Loucy (cell line): ENCODE results near the gene TOR4A.

Source experiments
- H2AFZ ChIP-seq: fragments of 200-600 bp; sonication (generic); 2 replicates; pipeline ENCODE4 v1.6.0; 2016; ENCODE audit warnings: antibody characterized with exemption, mild to moderate bottlenecking, low read length, moderate library complexity
- H3F3A ChIP-seq: fragments of 200-600 bp; 2 replicates; pipeline ENCODE4 v1.6.0; 2016; ENCODE audit warnings: antibody characterized with exemption, low read depth, mild to moderate bottlenecking
- H3K27me3 ChIP-seq: fragments of 200-600 bp; sonication (generic); 2 replicates; pipeline ENCODE4 v1.6.1; 2014; ENCODE audit warnings: low read length, mild to moderate bottlenecking; ENCODE audit not compliant: insufficient read depth, poor library complexity, severe bottlenecking
- H3K36me3 ChIP-seq: fragments of 200-600 bp; sonication (generic); 2 replicates; pipeline ENCODE4 v1.6.1; 2016; ENCODE audit warnings: low read length; ENCODE audit not compliant: insufficient read depth
- H3K4me1 ChIP-seq: fragments of 200-600 bp; sonication (generic); 2 replicates; pipeline ENCODE4 v1.5.1; 2014; ENCODE audit warnings: low read length, mild to moderate bottlenecking; ENCODE audit not compliant: insufficient read depth, poor library complexity, severe bottlenecking
- H3K4me2 ChIP-seq: fragments of 200-600 bp; sonication (generic); 2 replicates; pipeline ENCODE4 v1.6.0; 2014; ENCODE audit warnings: antibody characterized with exemption, low read length, low read depth, mild to moderate bottlenecking; ENCODE audit not compliant: poor library complexity, severe bottlenecking
- H3K4me3 ChIP-seq: fragments of 200-600 bp; sonication (generic); 2 replicates; pipeline ENCODE4 v1.5.1; 2014; ENCODE audit warnings: low read length, mild to moderate bottlenecking, mixed read lengths; ENCODE audit not compliant: poor library complexity, severe bottlenecking
- H3K79me2 ChIP-seq: fragments of 200-600 bp; sonication (generic); 2 replicates; pipeline ENCODE4 v1.6.1; 2014; ENCODE audit warnings: low read length; ENCODE audit not compliant: insufficient read depth
- H3K9ac ChIP-seq: fragments of 200-600 bp; sonication (generic); 2 replicates; pipeline ENCODE4 v1.6.0; 2014; ENCODE audit warnings: mild to moderate bottlenecking, low read depth, low read length, moderate library complexity; ENCODE audit not compliant: poor library complexity, severe bottlenecking
- H3K9me2 ChIP-seq: fragments of 200-600 bp; sonication (generic); replicated peaks from 2 replicates; pipeline ENCODE4 v1.6.1; 2016; ENCODE audit warnings: low read depth, low read length, mixed read lengths
- H3K9me3 ChIP-seq: fragments of 200-600 bp; sonication (generic); 2 replicates; pipeline ENCODE4 v1.6.1; 2014; ENCODE audit warnings: mild to moderate bottlenecking, antibody characterized with exemption, low read length, low read depth; ENCODE audit not compliant: insufficient read depth
- H4K20me1 ChIP-seq: fragments of 200-600 bp; sonication (generic); 2 replicates; pipeline ENCODE4 v1.6.0; 2014; ENCODE audit warnings: antibody characterized with exemption, low read length, mild to moderate bottlenecking; ENCODE audit not compliant: insufficient read depth, poor library complexity, severe bottlenecking
- EZH2phosphoT487 ChIP-seq: fragments of 200-600 bp; IDR thresholded peaks from 2 replicates; pipeline ENCODE4 v1.6.1; 2018; ENCODE audit warnings: antibody characterized with exemption, mild to moderate bottlenecking, moderate library complexity, borderline replicate concordance
- TF ChIP-seq, protein P1 (sequence below): fragments of 200-600 bp; sonication (generic); conservative IDR thresholded peaks from 2 replicates; pipeline ENCODE4 v1.5.1; 2014; ENCODE audit warnings: mild to moderate bottlenecking, antibody characterized with exemption, low read length

The TOR4A gene

DNA sequence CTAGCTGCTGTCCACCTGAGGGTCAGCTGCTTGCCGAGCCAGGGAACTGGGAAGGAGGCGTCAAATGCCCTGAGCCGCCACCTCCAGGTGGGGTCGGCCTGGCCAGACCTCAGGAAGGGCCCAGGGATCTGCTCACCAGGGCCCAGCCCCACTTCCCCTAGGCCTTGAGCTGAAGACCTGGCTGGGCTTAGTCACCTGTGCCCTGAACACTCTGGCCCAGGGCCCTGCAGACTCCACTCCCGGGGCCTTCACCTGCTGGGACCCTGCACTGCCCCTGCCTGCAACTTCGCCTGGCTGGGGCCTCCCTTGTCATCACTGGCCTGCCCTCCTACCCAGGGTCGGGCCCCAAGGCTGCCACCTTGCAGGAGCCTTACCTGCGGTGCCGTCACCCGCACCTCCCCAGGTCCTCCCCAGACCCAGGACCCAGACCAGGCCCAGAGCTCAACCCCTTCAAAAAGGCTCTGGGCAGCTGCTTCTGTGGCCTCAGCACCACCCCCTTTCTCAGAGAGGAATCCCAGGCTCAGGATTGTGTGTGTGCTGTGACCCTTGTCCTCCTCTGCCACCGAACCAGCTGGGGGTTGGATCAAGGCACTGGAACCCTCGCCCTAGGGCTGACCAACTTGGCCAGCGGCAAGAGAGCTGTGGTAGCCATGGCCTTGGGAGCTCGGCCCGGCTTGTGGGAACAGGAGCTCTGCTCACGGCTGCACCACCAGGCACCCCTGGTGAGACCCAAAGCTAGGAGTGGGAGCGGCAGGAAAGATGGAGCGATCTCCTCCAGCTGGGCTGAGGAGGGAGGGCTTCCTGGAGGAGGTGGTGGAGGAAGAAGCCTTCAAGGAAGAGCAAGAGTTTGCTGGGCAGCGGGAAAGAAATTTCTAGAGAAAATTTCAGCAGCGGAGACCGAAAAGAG is 23.6 kb upstream of the TOR4A start:
- Histone ChIP-seq H4K20me1 (peaks cover 18% of the 10 kb centered on the region), H3K79me2 (peaks cover 36% of the 10 kb centered on the region), H2AFZ (peak overlapping the region; percentile 92), H3K4me1 (peaks cover 31% of the 10 kb centered on the region), H3F3A (no peaks in the 10 kb centered on the region), H3K4me3 (peak overlapping the region; percentile 91), H3K9me2 (no peaks in the 10 kb centered on the region), H3K36me3 (no peaks in the 10 kb centered on the region), H3K27me3 (peaks cover 4% of the 10 kb centered on the region), H3K9me3 (no peaks in the 10 kb centered on the region), H3K9ac (peak overlapping the region; percentile 94), H3K4me2 (peak overlapping the region; percentile 97)
- TF ChIP-seq, protein P1, sequence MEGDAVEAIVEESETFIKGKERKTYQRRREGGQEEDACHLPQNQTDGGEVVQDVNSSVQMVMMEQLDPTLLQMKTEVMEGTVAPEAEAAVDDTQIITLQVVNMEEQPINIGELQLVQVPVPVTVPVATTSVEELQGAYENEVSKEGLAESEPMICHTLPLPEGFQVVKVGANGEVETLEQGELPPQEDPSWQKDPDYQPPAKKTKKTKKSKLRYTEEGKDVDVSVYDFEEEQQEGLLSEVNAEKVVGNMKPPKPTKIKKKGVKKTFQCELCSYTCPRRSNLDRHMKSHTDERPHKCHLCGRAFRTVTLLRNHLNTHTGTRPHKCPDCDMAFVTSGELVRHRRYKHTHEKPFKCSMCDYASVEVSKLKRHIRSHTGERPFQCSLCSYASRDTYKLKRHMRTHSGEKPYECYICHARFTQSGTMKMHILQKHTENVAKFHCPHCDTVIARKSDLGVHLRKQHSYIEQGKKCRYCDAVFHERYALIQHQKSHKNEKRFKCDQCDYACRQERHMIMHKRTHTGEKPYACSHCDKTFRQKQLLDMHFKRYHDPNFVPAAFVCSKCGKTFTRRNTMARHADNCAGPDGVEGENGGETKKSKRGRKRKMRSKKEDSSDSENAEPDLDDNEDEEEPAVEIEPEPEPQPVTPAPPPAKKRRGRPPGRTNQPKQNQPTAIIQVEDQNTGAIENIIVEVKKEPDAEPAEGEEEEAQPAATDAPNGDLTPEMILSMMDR: no peak
- no peak for TF ChIP-seq EZH2phosphoT487

DNA sequence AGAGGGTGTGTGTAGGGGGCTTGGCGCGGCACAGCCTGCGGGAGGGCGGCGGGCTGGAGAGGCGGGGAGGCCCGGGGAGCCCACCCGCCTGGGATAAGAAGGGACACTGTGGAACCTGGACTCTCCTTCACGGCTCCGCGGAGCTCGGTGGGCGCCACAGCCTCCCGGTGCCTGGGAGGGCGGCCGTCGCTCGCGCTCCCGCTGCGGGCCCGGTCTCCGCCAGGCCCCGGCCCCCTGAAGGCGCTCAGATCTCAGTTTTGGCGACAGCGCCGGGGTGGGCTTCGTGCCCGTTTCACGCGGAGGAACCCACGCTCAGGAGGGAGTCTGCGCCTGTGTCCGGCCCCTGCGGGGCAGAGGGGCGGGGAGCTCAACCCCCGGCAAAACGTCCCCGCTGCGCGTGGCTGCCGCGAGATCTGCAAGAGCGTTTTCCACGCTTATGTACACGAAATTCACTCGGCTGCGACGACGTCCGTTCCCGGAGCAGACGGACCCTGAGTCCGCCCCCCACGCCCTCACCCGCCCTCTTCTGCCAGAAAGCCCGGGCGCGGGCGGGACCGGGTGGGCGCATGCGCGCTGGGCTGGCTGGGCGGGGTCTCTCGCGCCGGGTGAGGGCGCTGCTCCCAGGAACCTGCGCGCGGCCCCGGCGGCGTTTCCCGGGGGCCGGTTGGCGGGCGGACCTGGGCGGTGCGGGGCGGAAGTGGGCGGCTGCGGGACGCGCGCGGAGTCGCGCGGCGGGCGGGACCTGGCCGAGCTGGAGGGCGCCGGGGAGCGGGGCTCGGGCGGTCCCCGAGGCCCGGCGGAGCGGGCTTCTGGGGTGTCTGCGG is 22.7 kb upstream of the TOR4A start, which contains the start of gene NELFB:
Gene NELFB (plus strand): TSS at position 704 of the 824 bp plus-strand sequence.
- Histone ChIP-seq H3K4me1 (peaks cover 34% of the 10 kb centered on the region), H3K9ac (peak within 1 kb of the TSS; percentile 94), H3K79me2 (peaks cover 40% of the 10 kb centered on the region), H3K27me3 (peaks cover 4% of the 10 kb centered on the region), H3K36me3 (no peaks in the 10 kb centered on the region), H4K20me1 (peaks cover 18% of the 10 kb centered on the region), H3F3A (no peaks in the 10 kb centered on the region), H3K4me2 (peak within 1 kb of the TSS; percentile 97), H3K9me3 (no peaks in the 10 kb centered on the region), H3K9me2 (no peaks in the 10 kb centered on the region), H2AFZ (peak within 1 kb of the TSS; percentile 92), H3K4me3 (peak within 1 kb of the TSS; percentile 91)
- TF ChIP-seq EZH2phosphoT487: no peak
- TF ChIP-seq, protein P1: no peak

DNA sequence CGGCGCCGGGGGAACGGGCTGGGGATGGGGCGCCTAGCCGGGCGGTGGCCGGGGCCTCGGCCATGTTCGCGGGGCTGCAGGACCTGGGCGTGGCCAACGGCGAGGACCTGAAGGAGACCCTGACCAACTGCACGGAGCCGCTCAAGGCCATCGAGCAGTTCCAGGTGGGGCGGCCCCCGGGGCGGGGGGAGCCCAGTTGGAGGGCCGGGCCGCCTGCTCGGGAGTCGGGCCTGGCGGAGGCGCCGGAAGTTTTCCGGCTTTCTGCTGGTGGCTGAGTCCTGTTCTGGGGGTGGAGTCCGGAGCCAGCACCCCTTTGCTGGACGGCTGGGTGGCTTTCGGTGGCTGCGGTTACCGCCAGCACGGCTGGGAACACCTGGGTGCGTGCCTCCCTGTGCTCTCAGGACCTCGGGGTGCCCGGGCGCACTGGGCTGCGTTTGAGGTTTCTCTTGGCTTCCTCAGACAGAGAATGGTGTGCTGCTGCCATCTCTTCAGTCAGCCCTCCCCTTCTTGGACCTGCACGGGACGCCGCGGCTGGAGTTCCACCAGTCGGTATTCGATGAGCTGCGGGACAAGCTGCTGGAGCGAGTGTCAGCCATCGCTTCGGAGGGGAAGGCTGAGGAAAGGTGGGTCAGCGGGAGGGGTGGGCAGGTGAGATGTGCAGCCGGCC is 21.9 kb upstream of the TOR4A start:
- TF ChIP-seq EZH2phosphoT487: no peak
- TF ChIP-seq, protein P1: no peak
- peaks cover 18% of the 10 kb centered on the region for H4K20me1 ChIP-seq
- no peaks in the 10 kb centered on the region for H3K9me3 ChIP-seq
- H3K4me1 ChIP-seq: peaks cover 34% of the 10 kb centered on the region
- peaks cover 40% of the 10 kb centered on the region for H3K79me2 ChIP-seq
- H3F3A ChIP-seq: no peaks in the 10 kb centered on the region
- H2AFZ ChIP-seq: peak overlapping the region; percentile 71; the same call in 1 of the 2 replicates
- peak overlapping the region; percentile 88 for H3K9ac ChIP-seq
- no peaks in the 10 kb centered on the region for H3K36me3 ChIP-seq
- H3K27me3 ChIP-seq: peaks cover 4% of the 10 kb centered on the region
- H3K4me2 ChIP-seq: peak overlapping the region; percentile 78
- H3K4me3 ChIP-seq: peak overlapping the region; percentile 91
- H3K9me2 ChIP-seq: no peaks in the 10 kb centered on the region
